OCI-LY3 (cell line): ENCODE results near the gene TGIF1.

Experiments used
- EZH2phosphoT487 ChIP-seq: fragments of 200-600 bp; shearing (Covaris generic); IDR thresholded peaks from 2 replicates; pipeline ENCODE4 v1.6.1; 2018; ENCODE audit warnings: antibody characterized with exemption, mixed run types, low read depth
- TF ChIP-seq, protein P1 (sequence below): fragments of 200-600, 300-600 bp; sonication (generic); IDR thresholded peaks from 2 replicates; pipeline ENCODE4 v1.5.1; 2014; ENCODE audit warnings: antibody characterized with exemption, low read length, low read depth

- TF ChIP-seq EZH2phosphoT487: no peak
- TF ChIP-seq, protein P1, sequence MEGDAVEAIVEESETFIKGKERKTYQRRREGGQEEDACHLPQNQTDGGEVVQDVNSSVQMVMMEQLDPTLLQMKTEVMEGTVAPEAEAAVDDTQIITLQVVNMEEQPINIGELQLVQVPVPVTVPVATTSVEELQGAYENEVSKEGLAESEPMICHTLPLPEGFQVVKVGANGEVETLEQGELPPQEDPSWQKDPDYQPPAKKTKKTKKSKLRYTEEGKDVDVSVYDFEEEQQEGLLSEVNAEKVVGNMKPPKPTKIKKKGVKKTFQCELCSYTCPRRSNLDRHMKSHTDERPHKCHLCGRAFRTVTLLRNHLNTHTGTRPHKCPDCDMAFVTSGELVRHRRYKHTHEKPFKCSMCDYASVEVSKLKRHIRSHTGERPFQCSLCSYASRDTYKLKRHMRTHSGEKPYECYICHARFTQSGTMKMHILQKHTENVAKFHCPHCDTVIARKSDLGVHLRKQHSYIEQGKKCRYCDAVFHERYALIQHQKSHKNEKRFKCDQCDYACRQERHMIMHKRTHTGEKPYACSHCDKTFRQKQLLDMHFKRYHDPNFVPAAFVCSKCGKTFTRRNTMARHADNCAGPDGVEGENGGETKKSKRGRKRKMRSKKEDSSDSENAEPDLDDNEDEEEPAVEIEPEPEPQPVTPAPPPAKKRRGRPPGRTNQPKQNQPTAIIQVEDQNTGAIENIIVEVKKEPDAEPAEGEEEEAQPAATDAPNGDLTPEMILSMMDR: no peak
These were observed 31.0 kb downstream of the TGIF1 start for GRCh38 chr18:3480827-3481573.
